ENCODE measurements around the gene KNG1.
A peak's percentile ranks its signal among the peaks of the same experiment; 100 is the strongest.
"Not testable (repeated sequence)": the region's sequence is repeated elsewhere in the genome, so short reads cannot be mapped to it uniquely, and the experiment has no call there.

The KNG1 gene

GRCh38 chr3:186717039-186717457 lies at the start of gene KNG1:
Gene KNG1 (plus strand): TSS chr3:186717359. CDS start chr3:186717543, 184 bp downstream.
- DNase-seq: no peak

DNA sequence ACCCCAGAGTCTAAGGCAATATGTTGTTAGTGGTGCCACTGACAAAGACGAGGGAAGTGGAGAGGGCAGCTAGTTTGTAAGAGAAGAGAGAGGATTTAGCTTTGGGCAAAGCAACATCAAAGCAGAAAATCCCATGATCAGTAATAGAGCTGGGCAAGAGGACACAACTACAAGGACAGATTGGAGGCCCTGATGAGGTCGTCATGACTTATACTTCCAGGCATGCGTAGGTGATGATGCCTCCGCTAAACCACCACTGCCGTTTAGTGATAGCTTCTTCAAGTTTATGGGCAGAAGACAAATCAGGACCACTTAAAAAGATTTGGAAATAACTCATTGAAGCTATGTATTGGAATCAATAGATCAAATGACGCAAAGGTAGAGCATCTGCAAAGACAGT lies 48.7 kb upstream of the KNG1 start:
- no peak for DNase-seq

GRCh38 chr3:186669378-186670084 lies 47.6 kb upstream of the KNG1 start:
- no peak for DNase-seq

- no peak for DNase-seq
Observed at GRCh38 chr3:186670155-186670554, 47.0 kb upstream of the KNG1 start.

DNA sequence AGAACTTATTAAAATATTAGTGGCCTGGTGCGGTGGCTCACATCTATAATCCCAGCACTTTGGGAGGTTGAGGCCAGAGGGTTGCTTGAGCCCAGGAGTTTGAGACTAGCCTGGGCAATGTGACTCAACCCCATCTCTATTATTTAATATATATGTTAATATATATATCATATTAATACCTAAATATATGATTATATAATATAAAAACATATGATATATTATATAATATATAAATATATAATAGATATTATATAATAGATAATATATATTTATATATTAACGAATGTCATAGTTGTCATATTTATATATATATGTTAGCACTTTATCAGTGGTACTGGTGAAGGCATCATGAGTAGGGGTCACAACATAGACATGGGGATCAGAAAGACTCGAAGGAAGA lies 46.1 kb upstream of the KNG1 start:
- DNase-seq: no peak

DNA sequence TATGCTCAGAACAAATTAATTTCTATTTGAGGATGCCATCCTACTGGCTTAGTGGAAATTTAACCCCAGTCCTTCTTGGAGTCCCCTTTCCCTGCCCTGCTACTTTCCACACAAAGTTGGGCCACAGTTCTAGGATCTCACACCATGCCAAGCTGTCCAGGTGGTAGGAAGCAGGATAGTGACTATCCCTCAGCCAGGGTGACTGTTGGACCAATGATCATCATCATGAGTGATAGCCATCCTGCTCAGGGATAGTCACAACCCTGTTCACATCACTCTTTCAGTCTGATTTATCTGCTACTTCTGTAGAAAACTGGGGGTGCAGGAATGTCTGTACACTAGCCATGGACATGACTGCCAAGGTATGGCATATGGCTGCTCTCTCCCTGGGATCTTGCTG lies 38.6 kb upstream of the KNG1 start:
- no peak for DNase-seq

DNA sequence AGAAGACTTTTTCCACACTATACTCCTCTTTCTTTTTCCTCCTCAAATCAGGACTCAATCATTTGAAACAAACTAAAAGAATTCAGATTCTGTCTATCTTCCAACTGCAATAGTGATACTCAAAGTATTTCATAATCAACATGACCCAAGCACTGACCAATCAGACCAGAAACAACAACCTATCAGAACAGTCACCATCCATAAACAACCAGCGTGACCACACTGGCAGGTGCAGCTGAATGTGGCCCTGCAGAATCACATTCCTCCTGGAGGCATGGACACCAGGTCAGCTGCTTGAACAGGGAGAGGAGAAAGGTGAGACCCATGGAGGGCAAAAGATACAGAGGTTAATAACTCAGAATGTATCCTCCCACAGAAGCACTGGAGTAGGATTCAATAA lies 38.0 kb upstream of the KNG1 start:
- no peak for DNase-seq

GRCh38 chr3:186680869-186681268 lies 36.3 kb upstream of the KNG1 start:
- no peak for DNase-seq

- DNase-seq: no peak
Observed at GRCh38 chr3:186682812-186683211, 34.3 kb upstream of the KNG1 start.

GRCh38 chr3:186683979-186684378 lies 33.2 kb upstream of the KNG1 start:
- DNase-seq: no peak

- DNase-seq: not testable (repeated sequence)
Observed at GRCh38 chr3:186686475-186686874, 30.7 kb upstream of the KNG1 start.

DNA sequence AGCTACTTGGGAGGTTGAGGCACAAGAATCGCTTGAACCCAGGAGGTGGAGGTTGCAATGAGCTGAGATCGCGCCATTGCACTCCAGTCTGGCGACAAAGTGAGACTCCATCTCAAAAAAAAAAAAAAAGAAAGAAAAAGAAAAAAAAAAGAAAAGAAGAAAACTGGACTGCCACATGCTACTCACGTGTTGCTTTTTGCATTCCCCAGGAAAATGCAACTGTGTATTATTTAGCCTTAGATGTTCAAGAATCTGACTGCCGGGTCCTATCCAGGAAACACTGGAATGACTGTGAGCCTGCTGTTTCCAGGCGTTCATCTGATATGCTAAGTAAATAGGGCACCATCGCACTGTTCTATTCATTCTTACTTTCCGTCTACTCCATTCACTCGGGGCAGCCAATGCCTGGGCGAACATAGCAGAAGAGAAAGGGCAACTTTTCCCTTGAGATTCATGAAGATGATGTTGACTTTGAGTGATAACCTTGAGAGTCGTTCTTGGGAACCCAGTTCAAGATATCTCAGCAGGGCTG lies 30.0 kb upstream of the KNG1 start:
- DNase-seq: no peak

DNA sequence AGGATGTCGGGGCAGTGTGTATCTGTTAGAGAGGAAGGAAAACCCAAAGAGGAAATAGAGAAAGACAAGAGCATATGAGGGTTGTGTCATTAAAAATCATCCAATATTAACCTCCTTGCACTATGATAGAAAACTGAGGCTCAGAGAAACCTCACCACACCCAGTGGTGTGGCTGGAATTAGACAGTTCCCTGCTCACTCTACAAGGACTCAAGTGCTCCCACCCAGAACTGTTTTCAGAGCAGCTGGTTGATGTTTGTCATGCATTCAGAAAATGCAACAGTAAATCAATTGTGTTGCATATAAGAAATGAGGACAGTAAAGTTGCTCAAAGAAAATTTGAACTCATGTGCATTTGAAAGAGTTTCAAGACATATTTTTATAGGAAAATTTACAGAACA lies 26.9 kb upstream of the KNG1 start:
- not testable (repeated sequence) for DNase-seq

GRCh38 chr3:186691676-186692075 lies 25.5 kb upstream of the KNG1 start:
- no peak for DNase-seq

GRCh38 chr3:186693843-186694242 lies 23.3 kb upstream of the KNG1 start:
- DNase-seq: no peak

GRCh38 chr3:186694288-186695032 lies 22.7 kb upstream of the KNG1 start:
- no peak for DNase-seq

- no peak for DNase-seq
Observed at GRCh38 chr3:186696522-186696921, 20.6 kb upstream of the KNG1 start.

GRCh38 chr3:186697510-186697909 lies 19.6 kb upstream of the KNG1 start:
- DNase-seq: no peak

- DNase-seq: no peak
Observed at GRCh38 chr3:186700267-186700666, 16.9 kb upstream of the KNG1 start.

- DNase-seq: not testable (repeated sequence)
Observed at GRCh38 chr3:186702451-186702850, 14.7 kb upstream of the KNG1 start.

DNA sequence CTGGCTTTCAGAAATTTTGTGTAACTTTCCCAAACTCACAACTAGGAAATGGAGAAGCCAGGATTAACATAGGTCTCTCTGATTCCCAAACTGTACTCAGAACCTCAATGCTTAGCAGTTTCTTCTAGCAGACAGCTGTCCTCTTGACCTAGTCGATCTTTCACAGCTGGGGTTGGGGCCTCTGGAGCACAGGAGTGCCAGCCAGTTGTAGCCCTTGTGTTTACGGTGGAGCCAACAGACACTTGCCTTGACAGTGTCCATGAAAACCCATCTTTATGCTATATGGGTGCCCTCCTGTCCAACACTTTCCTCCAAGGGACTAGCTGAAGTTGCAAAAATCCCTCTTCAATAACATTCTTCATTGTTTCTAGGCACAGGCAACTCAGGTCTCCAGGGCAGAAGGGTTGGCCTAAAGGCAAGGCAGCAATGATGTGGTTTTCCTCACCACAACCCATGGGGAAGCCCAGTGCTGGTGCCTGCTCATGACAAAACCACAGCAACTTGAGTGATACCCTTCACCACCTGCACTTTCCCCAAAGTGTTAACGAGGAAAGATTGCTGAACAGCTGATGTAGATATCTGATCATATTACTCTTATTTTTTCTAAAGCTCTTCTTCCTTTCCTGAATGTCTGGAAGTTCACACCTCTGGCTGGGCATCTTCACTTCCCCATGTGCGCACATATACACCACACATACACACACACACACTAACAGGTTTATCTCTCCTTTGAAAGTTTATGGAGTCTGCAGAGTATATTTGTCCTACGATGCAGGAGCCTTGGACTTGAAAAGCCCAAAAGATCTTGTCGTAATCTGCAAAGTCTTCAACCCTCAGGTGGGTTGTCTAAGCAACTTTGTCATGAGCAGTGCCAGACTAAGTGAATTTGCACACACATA lies 11.0 kb upstream of the KNG1 start:
- peak; percentile 64 for DNase-seq

DNA sequence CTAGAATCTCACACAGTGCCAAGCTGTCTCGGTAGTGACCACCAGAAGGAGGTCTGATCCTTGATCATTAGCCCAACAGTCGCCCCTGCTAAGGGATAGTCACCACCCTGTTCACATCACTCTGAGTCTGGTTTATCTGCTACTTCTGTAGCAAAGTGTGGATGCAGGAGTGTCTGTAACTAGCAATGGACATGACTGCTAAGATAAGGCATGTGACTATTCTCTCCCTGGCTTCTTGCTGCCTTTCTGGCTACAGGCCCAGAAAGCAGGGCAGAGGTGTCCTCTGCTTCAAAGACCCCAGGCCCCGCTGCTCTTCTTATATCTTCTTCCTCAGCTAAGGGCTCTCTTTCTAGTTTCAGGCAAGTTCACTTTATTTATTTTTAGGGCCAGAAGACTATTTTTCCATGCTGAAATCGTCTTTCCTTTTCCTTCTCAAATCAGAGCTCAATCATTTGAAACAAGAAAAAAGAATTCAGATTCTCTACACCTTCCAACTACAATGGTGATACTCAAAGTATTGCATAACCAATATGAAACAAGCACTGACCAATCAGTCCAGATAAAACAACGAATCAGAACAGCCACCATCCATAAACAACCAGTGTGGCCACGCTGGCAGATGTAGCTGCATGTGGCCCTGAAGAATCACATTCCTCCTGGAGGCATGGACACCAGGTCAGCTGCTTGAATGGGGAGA lies 8.0 kb upstream of the KNG1 start:
- no peak for DNase-seq

DNA sequence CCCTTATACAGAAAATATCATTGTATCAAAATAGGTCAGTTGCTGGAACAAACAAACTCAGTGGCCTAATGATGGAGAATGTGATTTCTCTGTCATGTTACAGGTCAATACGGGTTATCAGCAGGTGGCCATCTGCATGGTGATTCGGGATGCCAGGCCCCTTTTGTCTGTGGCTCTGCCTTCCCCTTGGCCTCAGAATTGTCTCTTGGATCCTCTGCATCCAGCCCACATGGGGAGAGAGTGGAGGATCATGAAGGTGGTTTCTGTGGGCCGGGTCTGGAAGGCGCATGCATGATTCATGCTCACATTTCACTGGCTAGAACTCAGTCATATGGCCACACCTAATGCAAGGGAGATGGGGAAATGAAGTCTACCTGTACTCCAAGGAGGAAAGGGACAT lies 6.5 kb upstream of the KNG1 start:
- DNase-seq: not testable (repeated sequence)

Data from CD4-positive, alpha-beta T cell treated with Interleukin-12 subunit alpha and Interleukin-12 subunit beta, for 1 hour (primary cell).